Tibial artery (tissue), 4 donors: ENCODE measurements around the gene ZNF511.

Source experiments
- DNase-seq, 2 donors: peaks; one replicate each; pipeline ENCODE4 v3.0.0-alpha.2; 2019
- H3K27ac ChIP-seq, 2 donors: fragments of 200-600 bp; sonication (generic) in 1 of 2; 1 replicate in 1 of 2; 2 replicates in 1 of 2; pipeline ENCODE4 v1.5.1; 2018 to 2019; ENCODE audit warnings: mild to moderate bottlenecking in 1 of 2
- H3K27me3 ChIP-seq, 2 donors: fragments of 200-600 bp; sonication (generic) in 1 of 2; one replicate each; pipeline versions ENCODE4 v1.5.1 to v1.6.0; 2016 to 2019
- H3K36me3 ChIP-seq, 3 donors: fragments of 200-600 bp; sonication (generic) in 2 of 3; one replicate each; pipeline ENCODE4 v1.5.1; 2016 to 2019; ENCODE audit warnings: mild to moderate bottlenecking in 2 of 3
- H3K4me1 ChIP-seq, 4 donors: fragments of 200-600 bp; sonication (generic) in 2 of 4; 1 replicate in 3 of 4; 2 replicates in 1 of 4; pipeline ENCODE4 v1.5.1; 2016 to 2019
- H3K4me3 ChIP-seq, 2 donors: fragments of 200-600 bp; sonication (generic) in 1 of 2; 1 replicate in 1 of 2; 2 replicates in 1 of 2; pipeline ENCODE4 v1.5.1; 2018 to 2019; ENCODE audit warnings: mild to moderate bottlenecking in 2 of 2
- H3K9me3 ChIP-seq, 3 donors: fragments of 200-600 bp; sonication (generic) in 1 of 3; one replicate each; pipeline ENCODE4 v1.5.1; 2016 to 2019
- CTCF ChIP-seq, 2 experiments: fragments of 200-600 bp in 1 of 2; fragments of 450-650 bp in 1 of 2; IDR thresholded peaks; one replicate each; pipeline ENCODE4 v1.5.1; 2017 to 2019; ENCODE audit warnings: antibody characterized with exemption in 2 of 2, mild to moderate bottlenecking in 1 of 2, moderate library complexity in 1 of 2
- intact Hi-C: fragments of 100-400 bp; cut with DNase I; formaldehyde crosslinking; loops from one replicate; pipeline ENCODE4 v1.15.0; 2023; ENCODE audit warnings: low total_unique reads

Gene ZNF511

GRCh38 chr10:133297504-133297903 lies 11.2 kb upstream of the ZNF511 start:
- no peak overlapping the region for H3K27ac ChIP-seq
- TF ChIP-seq CTCF (IDR thresholded peaks at IDR 0.05) = no peak
- no peak overlapping the region for H3K4me3 ChIP-seq
- H3K9me3 ChIP-seq = no peaks in the 10 kb centered on the region
- intact Hi-C loops = no loop called here
- no peaks in the 10 kb centered on the region for H3K27me3 ChIP-seq
- H3K36me3 ChIP-seq = peaks cover 90 to 100% (median 97%) of the 10 kb centered on the region in 3 donors
- DNase-seq = no peak
- no peaks in the 10 kb centered on the region for H3K4me1 ChIP-seq

- Histone ChIP-seq H3K4me3 (no peak overlapping the region), H3K4me1 (peaks cover 0 to 5% (median 0%) of the 10 kb centered on the region in 4 donors), H3K36me3 (peaks cover 82 to 98% (median 95%) of the 10 kb centered on the region in 3 donors), H3K27ac (no peak overlapping the region), H3K9me3 (no peaks in the 10 kb centered on the region), H3K27me3 (no peaks in the 10 kb centered on the region)
- no peak for DNase-seq
- intact Hi-C loops = no loop called here
- no peak for TF ChIP-seq CTCF (IDR thresholded peaks at IDR 0.05)
Measured at GRCh38 chr10:133298466-133298865, 10.2 kb upstream of the ZNF511 start.

- Histone ChIP-seq H3K4me1 (peaks cover 0 to 13% (median 2%) of the 10 kb centered on the region in 4 donors), H3K27me3 (no peaks in the 10 kb centered on the region), H3K9me3 (no peaks in the 10 kb centered on the region), H3K4me3 (no peak overlapping the region), H3K27ac (no peak overlapping the region), H3K36me3 (peaks cover 74 to 96% (median 87%) of the 10 kb centered on the region in 3 donors)
- DNase-seq = no peak
- intact Hi-C loops = no loop called here
- TF ChIP-seq CTCF (IDR thresholded peaks at IDR 0.05) = no peak
Measured at GRCh38 chr10:133299224-133299623, 9.5 kb upstream of the ZNF511 start.

GRCh38 chr10:133299738-133300137 lies 9.0 kb upstream of the ZNF511 start:
- H3K4me1 ChIP-seq = peaks cover 0 to 13% (median 4%) of the 10 kb centered on the region in 4 donors
- H3K9me3 ChIP-seq = no peaks in the 10 kb centered on the region
- no peak for DNase-seq
- no peak overlapping the region for H3K27ac ChIP-seq
- intact Hi-C loops = no loop called here
- peaks cover 69 to 91% (median 82%) of the 10 kb centered on the region in 3 donors for H3K36me3 ChIP-seq
- no peaks in the 10 kb centered on the region for H3K27me3 ChIP-seq
- TF ChIP-seq CTCF (IDR thresholded peaks at IDR 0.05) = no peak
- H3K4me3 ChIP-seq = no peak overlapping the region

- H3K27me3 ChIP-seq = no peaks in the 10 kb centered on the region
- no peak overlapping the region for H3K4me3 ChIP-seq
- peaks cover 47 to 66% (median 57%) of the 10 kb centered on the region in 3 donors for H3K36me3 ChIP-seq
- peaks cover 0 to 32% (median 15%) of the 10 kb centered on the region in 4 donors for H3K4me1 ChIP-seq
- no peaks in the 10 kb centered on the region for H3K9me3 ChIP-seq
- DNase-seq = no peak
- intact Hi-C loops = no loop called here
- H3K27ac ChIP-seq = no peak overlapping the region
- TF ChIP-seq CTCF (IDR thresholded peaks at IDR 0.05) = no peak
Measured at GRCh38 chr10:133302230-133302629, 6.5 kb upstream of the ZNF511 start.

GRCh38 chr10:133303206-133303605 lies 5.5 kb upstream of the ZNF511 start:
- DNase-seq = no peak
- TF ChIP-seq CTCF (IDR thresholded peaks at IDR 0.05) = no peak
- H3K27me3 ChIP-seq = no peaks in the 10 kb centered on the region
- no peak overlapping the region for H3K27ac ChIP-seq
- intact Hi-C loops = no loop called here
- no peaks in the 10 kb centered on the region for H3K9me3 ChIP-seq
- no peak overlapping the region for H3K4me3 ChIP-seq
- H3K36me3 ChIP-seq = peaks cover 37 to 56% (median 47%) of the 10 kb centered on the region in 3 donors
- peaks cover 0 to 41% (median 22%) of the 10 kb centered on the region in 4 donors for H3K4me1 ChIP-seq
